HG03108 (cell line): ENCODE data around the gene HJURP.

ENCODE experiments used
- ATAC-seq: cut with Tn5 transposase; IDR thresholded peaks from one replicate; pipeline ENCODE4 v1.9.1; 2021; ENCODE audit warnings: moderate library complexity; ENCODE audit not compliant: unreplicated experiment

The HJURP gene

GRCh38 chr2:233849607-233850271, 4.6 kb downstream of the HJURP start:
- ATAC-seq = no peak

- ATAC-seq = no peak
These were observed 6.1 kb downstream of the HJURP start for GRCh38 chr2:233848276-233848675.

GRCh38 chr2:233847248-233847898, 7.0 kb downstream of the HJURP start:
- no peak for ATAC-seq

GRCh38 chr2:233846387-233847247, 7.7 kb downstream of the HJURP start:
- ATAC-seq = no peak

GRCh38 chr2:233845301-233846060, 8.9 kb downstream of the HJURP start:
- no peak for ATAC-seq

GRCh38 chr2:233844836-233845235, 9.5 kb downstream of the HJURP start:
- no peak for ATAC-seq

- ATAC-seq = no peak
These were observed 10.1 kb downstream of the HJURP start for GRCh38 chr2:233844064-233844807.

GRCh38 chr2:233841183-233841582, 13.2 kb downstream of the HJURP start:
- no peak for ATAC-seq

GRCh38 chr2:233840520-233840919, 13.8 kb downstream of the HJURP start:
- no peak for ATAC-seq

- no peak for ATAC-seq
These were observed 14.9 kb downstream of the HJURP start for GRCh38 chr2:233839447-233839820.

- ATAC-seq = no peak
These were observed 15.4 kb downstream of the HJURP start for GRCh38 chr2:233838726-233839446.

- ATAC-seq = no peak
These were observed 16.1 kb downstream of the HJURP start for GRCh38 chr2:233838251-233838650.

GRCh38 chr2:233837694-233838229, 16.6 kb downstream of the HJURP start:
- ATAC-seq = no peak

- ATAC-seq = no peak
These were observed 18.0 kb downstream of the HJURP start for GRCh38 chr2:233836359-233836758.

- no peak for ATAC-seq
These were observed 18.8 kb downstream of the HJURP start for GRCh38 chr2:233835230-233836186.

GRCh38 chr2:233833345-233833744, 21.0 kb downstream of the HJURP start:
- ATAC-seq = no peak

GRCh38 chr2:233832869-233833311, 21.4 kb downstream of the HJURP start:
- no peak for ATAC-seq

- ATAC-seq = no peak
These were observed 21.9 kb downstream of the HJURP start for GRCh38 chr2:233832414-233832813.
